ENCODE measurements around the gene NOS1AP. TPM values are rescaled to one million over a fixed set of nuclear protein-coding genes. Genes with fewer than 3 reads are reported as not detected.

NOS1AP gene
- total RNA-seq: under 1 TPM in 1 of 2 experiments, not detected in 1; 0.08 TPM

DNA sequence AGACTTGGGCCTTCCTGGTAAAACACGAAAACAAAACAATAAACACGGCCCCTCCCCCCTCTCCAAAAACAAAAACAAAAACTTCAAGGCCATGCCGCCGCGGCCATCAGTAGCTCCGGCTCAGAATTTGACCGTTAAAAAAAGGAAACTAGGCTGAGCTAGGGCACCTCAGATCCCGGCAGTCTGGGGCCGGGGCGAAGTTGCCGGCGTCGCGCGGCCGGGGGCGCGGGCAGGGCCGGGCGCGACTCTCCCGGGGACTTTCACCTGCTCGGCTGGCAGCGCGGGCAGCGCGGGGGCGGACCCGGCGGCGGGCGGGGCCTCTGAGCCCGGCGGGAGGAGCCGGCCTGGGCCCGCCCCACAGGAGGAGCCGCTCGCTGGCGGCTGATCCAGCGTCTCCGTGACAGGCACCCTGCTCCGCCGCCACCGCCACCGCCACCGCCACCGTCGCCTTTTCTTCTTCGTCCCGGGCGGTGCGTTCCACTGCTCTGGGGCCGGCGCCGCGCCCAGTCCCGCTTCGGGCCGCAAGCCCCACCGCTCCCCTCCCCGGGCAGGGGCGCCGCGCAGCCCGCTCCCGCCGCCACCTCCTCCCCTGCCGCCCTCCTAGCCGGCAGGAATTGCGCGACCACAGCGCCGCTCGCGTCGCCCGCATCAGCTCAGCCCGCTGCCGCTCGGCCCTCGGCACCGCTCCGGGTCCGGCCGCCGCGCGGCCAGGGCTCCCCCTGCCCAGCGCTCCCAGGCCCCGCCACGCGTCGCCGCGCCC lies at the start of gene NOS1AP:
Gene NOS1AP, plus strand, starts transcription at position 358 of the 760 bp plus-strand sequence. CDS start 487 bp downstream, outside the sequence.

DNA sequence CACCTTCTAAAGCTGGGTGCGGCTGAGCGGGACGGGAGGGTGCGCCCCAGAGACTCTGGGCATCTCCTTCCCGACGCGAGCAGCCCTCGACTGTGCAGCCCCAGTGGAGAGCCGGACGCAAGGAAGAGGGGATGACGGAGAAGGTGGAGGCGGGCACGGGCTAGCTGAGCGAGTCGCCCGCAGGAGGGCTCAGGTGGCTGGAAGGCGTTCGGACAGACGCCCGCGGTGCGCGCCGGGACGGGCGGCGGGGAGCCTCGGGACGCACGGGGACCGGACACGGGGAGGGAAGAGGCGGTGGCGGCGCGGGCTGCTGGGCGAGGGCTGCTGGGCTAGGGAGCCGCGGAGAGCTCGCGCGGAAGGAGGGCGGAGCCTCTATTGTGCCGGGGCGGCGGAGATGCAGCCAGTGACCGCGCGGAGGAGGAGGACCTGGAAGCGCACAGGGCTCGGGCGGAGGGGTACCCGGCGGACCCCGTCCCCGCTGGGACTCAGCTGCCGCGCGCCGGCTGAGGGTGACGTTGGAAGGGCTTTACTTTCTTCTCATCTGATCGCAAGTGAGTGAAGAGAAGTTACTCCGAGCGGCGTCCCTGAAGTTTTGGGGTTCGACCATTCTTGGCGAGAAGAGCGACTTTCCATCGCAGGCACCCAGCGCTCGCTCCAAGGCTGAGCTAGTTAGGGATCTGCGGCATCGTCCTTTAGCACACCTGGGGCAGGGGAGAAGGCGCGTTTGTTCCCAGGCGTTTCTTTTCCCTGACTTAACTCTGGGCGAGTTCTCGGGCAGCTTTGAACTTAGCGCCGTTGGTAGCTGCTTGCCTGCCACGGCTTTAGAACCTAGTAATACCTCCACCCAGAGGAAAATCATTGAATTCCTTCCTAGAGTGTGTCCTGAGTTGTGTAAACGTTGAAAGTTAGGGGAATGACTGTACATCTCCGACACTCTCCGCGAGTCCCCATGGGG lies 45.7 kb upstream of the NOS1AP start, which contains the start of gene OLFML2B:
Gene OLFML2B, minus strand, starts transcription at position 323 of the 955 bp plus-strand sequence. CDS start 439 bp downstream, outside the sequence.

DNA sequence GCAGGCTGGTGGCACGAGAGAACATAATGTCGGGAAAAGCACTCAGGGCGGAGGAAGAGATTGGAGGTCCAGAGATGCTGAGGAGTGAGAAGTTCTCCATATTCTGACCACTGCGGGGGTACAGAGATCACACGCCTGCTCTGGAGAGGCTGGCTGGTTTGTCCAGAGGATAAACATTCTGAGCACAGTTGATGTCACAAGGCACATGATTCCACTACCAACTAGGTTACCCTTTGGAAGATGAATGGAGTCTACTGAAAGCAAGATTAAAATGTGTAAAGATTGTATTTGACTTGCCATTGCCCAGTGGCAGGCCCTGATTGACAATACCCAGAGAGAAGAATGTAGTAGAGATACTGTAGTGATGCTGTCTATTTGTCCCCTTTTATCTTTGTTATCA lies 307.2 kb downstream of the NOS1AP start, which contains the start of gene SPATA46:
Gene SPATA46, minus strand, starts transcription at position 164 of the 400 bp plus-strand sequence. Its CDS starts 64 bp downstream, at position 100.

DNA sequence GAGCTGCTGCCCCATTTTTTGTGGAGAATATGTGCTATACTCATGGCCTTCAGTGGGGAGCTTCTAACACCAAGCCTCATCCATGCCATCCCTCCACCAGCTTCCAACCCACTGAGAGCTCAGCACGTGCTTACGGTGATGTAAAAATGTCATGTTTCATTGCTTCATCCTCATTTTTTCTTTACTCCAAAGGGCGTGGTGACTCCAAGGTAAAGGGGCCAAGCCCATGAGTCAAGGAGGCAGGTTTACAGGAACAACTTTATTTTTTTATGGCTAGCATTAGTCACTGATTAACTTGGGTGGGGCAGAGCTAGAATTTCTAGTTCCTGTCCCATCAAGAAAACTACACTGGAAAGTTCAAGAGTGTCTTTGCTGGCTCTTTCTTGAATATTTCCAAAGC lies 311.9 kb downstream of the NOS1AP start, which contains the start of gene C1orf226:
Gene C1orf226, plus strand, starts transcription at position 346 of the 400 bp plus-strand sequence. CDS start 174 bp downstream, outside the sequence.

DNA sequence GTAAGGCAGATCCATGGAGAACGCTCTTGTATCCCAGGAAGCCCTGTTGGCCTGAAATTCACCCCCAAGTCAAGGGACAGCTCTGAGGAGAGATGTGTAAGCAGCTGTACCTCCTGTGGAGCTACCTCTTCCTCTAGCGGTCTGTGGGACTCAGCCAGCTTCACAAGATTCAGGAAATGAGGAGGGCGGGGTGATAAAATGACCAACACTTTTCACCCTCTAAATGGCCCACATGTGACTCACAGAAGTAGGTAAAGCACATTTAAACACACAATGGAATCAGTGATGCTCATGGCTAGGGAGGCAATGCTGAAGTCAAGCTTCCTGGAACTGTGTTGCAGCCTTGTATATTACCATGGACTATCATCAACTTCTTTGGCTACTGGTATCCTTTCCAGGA lies 342.5 kb downstream of the NOS1AP start, which contains the start of gene SH2D1B:
Gene SH2D1B, minus strand, starts transcription at position 135 of the 400 bp plus-strand sequence. Its CDS starts 120 bp downstream, at position 15.

Small RNA genes lying within 50 kb of the gene (microRNA-seq; reads per million reads assigned to microRNA genes)
- not detected for gene MIR4654 (ENCODE audit: borderline microRNAs expressed, borderline replicate concordance)
- not detected for gene MIR556 (ENCODE audit: borderline microRNAs expressed, borderline replicate concordance)

Other genes starting within 250 kb of the NOS1AP start
- not detected for gene OLFML2B, start 45.8 kb upstream of the NOS1AP start, total RNA-seq